GM19455 (cell line): ENCODE measurements around the gene IMPG1.
"Not testable (repeated sequence)": the region's sequence is repeated elsewhere in the genome, so short reads cannot be mapped to it uniquely, and the experiment has no call there.

Source experiments
- ATAC-seq: cut with Tn5 transposase; IDR thresholded peaks from one replicate; pipeline ENCODE4 v1.9.1; 2021; ENCODE audit not compliant: unreplicated experiment

Gene IMPG1

GRCh38 chr6:75963569-75963968 lies 108.9 kb downstream of the IMPG1 start:
- ATAC-seq = no peak

GRCh38 chr6:75952128-75952527 lies 120.3 kb downstream of the IMPG1 start:
- ATAC-seq = no peak

- no peak for ATAC-seq
Measured at GRCh38 chr6:75947935-75948334, 124.5 kb downstream of the IMPG1 start.

GRCh38 chr6:75946146-75946831 lies 126.2 kb downstream of the IMPG1 start:
- ATAC-seq = no peak

- no peak for ATAC-seq
Measured at GRCh38 chr6:75943381-75943780, 129.1 kb downstream of the IMPG1 start.

- ATAC-seq = no peak
Measured at GRCh38 chr6:75941509-75941908, 131.0 kb downstream of the IMPG1 start.

GRCh38 chr6:75940564-75940963 lies 131.9 kb downstream of the IMPG1 start:
- no peak for ATAC-seq

- no peak for ATAC-seq
Measured at GRCh38 chr6:75937846-75938245, 134.6 kb downstream of the IMPG1 start.

- no peak for ATAC-seq
Measured at GRCh38 chr6:75936682-75937081, 135.8 kb downstream of the IMPG1 start.

GRCh38 chr6:75935473-75935793 lies 137.0 kb downstream of the IMPG1 start:
- ATAC-seq = peak; percentile 20

- ATAC-seq = peak; percentile 75
Measured at GRCh38 chr6:75934643-75935472, 137.6 kb downstream of the IMPG1 start.

- no peak for ATAC-seq
Measured at GRCh38 chr6:75933387-75933975, 139.0 kb downstream of the IMPG1 start.

GRCh38 chr6:75932067-75932466 lies 140.4 kb downstream of the IMPG1 start:
- ATAC-seq = no peak

- no peak for ATAC-seq
Measured at GRCh38 chr6:75931011-75931680, 141.3 kb downstream of the IMPG1 start.

GRCh38 chr6:75926293-75927168 lies 145.9 kb downstream of the IMPG1 start:
- ATAC-seq = peak; percentile 74

- ATAC-seq = no peak
Measured at GRCh38 chr6:75922226-75922625, 150.2 kb downstream of the IMPG1 start.

GRCh38 chr6:75913040-75913439 lies 159.4 kb downstream of the IMPG1 start:
- ATAC-seq = no peak

GRCh38 chr6:75907444-75907843 lies 165.0 kb downstream of the IMPG1 start:
- no peak for ATAC-seq

GRCh38 chr6:75906871-75907270 lies 165.6 kb downstream of the IMPG1 start:
- ATAC-seq = no peak

GRCh38 chr6:75905129-75905528 lies 167.3 kb downstream of the IMPG1 start:
- not testable (repeated sequence) for ATAC-seq

GRCh38 chr6:75900216-75900615 lies 172.2 kb downstream of the IMPG1 start:
- not testable (repeated sequence) for ATAC-seq
